GM21576 (cell line): Measurements from ENCODE around the gene NEK3.
"Not testable (repeated sequence)": the region's sequence is repeated elsewhere in the genome, so short reads cannot be mapped to it uniquely, and the experiment has no call there.

Experiments
- ATAC-seq: cut with Tn5 transposase; IDR thresholded peaks from one replicate; pipeline ENCODE4 v1.9.1; 2021; ENCODE audit warnings: mild to moderate bottlenecking, moderate library complexity; ENCODE audit not compliant: unreplicated experiment

Gene NEK3

GRCh38 chr13:52170828-52171391 is 11.5 kb upstream of the NEK3 start:
- not testable (repeated sequence) for ATAC-seq

GRCh38 chr13:52169839-52170238 is 10.4 kb upstream of the NEK3 start:
- ATAC-seq, result no peak

- ATAC-seq, result no peak
Measured at GRCh38 chr13:52165411-52165810, 6.0 kb upstream of the NEK3 start.

DNA sequence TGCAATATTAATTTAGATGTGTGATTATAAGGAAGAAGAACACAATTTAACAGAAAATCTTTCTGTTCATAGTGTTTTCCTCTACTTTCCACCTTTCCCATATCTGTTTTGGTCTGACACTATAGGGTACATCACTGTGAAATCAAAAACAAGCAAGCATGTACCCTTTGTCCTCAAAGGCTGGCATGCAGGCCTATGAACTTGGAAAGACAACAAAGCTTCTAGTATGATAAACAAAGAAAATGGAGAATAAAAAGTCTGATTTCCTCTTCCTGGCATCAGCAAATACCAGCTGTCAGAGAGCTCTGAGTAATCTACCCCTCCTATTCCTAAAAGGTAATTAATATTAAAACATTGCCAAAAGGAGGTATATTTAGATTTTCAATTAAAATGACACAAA is 5.6 kb upstream of the NEK3 start:
- ATAC-seq, result no peak

- ATAC-seq, result not testable (repeated sequence)
Measured at GRCh38 chr13:52163878-52164277, 4.5 kb upstream of the NEK3 start.

GRCh38 chr13:52162279-52163101 is 3.1 kb upstream of the NEK3 start:
- no peak for ATAC-seq

DNA sequence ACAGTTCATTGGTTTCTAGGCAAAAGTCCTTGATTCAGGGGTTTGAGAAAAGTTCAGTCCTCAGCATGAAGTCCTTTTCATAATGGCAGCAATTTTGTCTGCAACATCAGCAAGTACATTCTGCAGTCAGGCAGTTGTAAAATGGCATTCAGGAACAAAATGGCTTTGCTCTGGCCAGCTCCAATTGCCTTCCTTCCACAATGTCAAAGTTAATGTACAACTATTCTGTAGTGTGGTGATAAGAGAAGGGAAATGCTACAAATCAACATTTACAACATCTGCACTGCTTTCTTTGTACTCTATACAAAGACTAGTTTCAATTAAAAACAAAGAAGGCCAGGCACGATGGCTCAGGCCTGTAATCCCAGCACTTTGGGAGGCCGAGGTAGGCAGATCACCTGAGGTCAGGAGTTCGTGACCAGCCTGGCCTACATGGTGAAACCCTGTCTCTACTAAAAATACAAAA is 1.8 kb upstream of the NEK3 start:
- ATAC-seq, result no peak

- ATAC-seq, result no peak
Measured at GRCh38 chr13:52160506-52160905, 1.1 kb upstream of the NEK3 start.

GRCh38 chr13:52160053-52160452 is 656 bp upstream of the NEK3 start:
- ATAC-seq, result no peak

DNA sequence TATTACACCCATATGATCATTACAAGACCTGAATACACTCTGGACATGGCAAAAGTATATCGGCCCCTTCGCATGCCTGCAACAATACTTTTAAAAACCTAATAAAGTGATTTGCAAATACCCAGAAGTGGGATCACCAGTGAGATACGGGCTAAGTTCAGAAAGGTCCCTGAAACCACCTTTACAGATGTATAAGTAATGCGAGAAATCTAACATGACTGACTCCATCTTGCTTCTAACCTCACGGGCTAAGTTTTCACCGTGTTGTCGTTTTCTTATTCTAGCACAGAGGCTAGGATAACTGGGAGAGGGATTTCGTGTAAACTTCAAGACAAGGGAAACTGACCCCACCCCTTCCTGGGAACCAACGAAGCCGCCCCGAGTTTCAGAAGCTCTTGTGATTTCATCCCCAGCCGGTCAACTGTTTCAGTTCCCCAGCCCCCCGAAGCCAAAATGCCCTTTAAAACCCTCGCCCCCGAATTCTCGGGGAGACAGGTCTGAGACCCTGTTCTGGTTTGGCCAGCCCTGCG is 703 bp downstream of the NEK3 start:
- ATAC-seq, result no peak

DNA sequence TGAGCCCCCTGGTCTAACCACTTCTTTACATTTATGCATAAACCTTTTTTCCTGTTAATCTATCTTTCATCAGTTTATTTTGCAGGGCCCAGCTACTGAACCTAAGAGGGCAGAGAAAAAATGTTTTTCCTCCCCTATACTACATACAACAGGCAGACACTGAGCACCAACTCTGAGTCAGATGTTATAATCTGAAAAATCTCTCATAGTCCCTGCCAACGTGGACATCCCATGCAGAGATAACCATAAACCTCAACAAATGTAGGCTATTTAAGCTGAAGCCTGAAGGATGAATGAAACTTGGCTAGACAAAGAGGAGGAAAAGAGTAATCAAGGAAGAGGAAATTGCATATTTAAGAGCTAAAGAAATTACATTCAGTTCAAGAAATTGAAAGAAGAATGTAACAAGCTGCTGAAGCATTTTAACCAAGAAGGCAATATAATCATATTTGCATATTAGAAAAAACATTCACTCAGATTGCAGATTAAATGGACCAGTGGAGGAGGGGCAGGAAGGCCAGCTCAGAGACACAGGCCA is 2.6 kb downstream of the NEK3 start:
- ATAC-seq, result no peak

DNA sequence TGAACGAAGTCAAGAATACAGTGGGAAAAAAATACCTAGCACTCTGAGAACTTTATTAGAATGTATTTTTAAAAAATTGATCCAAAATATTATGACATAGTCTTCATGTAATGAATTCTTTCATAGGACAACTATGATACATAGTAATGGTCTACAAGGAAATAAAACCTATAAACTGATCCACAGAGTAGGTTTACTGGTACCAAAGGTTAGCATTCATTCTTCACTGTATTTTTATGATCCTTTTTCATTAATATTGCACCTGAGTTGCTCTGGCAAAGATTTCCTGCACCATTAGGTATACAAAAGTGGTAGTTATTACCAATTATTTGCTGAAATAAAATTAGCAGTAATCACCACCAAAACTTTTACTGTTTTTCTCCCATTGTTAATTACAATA is 4.2 kb downstream of the NEK3 start:
- ATAC-seq, result no peak

- ATAC-seq, result no peak
Measured at GRCh38 chr13:52147225-52147624, 12.2 kb downstream of the NEK3 start.

DNA sequence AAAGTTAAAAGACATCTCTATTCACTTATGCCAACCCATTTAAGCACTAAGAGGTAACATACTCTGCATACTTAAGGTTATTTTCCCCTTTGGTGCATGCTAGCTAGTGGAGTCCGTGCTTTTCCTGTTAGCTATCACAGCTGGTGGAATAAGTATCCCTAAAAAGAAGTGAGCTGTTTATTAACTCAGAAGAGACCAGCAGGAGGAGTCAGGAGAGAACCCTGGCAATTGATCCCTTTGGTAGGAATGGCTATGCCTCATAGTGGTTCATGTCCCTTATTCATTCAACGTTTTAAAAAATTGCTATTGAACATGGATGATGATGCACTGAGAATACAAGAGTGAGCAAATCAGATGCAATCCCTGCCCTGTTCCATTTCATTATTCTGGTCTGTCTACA is 18.1 kb downstream of the NEK3 start:
- ATAC-seq, result no peak

DNA sequence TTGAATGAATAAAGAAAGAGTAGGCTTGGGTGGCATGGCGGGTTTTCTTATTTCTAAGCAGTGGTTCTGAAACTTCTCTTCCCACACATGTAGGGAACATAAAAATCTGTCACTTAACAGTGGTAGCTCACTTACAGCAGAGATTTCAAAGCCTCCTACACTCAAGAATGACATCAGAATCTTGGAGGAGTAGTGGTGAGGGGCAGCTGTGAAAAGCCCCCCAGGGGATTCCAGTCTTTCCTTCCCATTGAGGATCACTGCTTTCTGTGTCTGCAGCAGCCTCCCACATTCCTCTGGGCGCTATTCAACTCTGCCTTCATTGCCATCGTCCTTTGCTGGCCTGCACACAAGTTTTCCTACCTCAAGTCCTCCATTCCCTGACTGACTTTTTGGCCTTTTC is 21.9 kb downstream of the NEK3 start:
- ATAC-seq, result no peak

- ATAC-seq, result no peak
Measured at GRCh38 chr13:52136763-52137162, 22.6 kb downstream of the NEK3 start.

DNA sequence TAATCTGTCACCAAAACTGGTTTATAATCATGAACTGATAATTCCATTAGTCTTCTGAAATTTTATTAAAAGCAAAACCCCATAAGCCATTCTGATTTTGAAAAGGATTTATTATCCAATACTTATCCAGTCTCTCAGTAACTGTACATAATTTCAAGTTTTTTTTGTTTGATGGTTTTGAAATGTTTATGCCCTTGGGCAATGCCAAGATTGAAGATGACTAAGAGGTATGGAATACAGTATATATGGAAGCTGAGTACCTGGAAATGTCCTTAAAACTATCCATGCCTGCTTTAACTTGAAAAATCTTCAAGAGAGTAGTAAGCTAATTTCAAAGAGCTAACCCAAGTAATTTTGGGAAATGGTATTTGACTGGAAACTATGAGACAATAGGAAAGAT is 28.8 kb downstream of the NEK3 start:
- ATAC-seq, result no peak

- peak; percentile 75 for ATAC-seq
Measured at GRCh38 chr13:52128714-52129700, 30.4 kb downstream of the NEK3 start, which contains the start of gene NEK5. NEK5 (minus strand) TSS chr13:52129073; CDS start chr13:52127482, 1,591 bp downstream.

- ATAC-seq, result peak; percentile 58
Measured at GRCh38 chr13:52127783-52128702, 31.4 kb downstream of the NEK3 start.

- ATAC-seq, result peak; percentile 11
Measured at GRCh38 chr13:52127378-52127777, 32.0 kb downstream of the NEK3 start.
